H1 (cell line): ENCODE data around the gene CCDC8. TPM values are rescaled to one million over a fixed set of nuclear protein-coding genes. Genes with fewer than 3 reads are reported as not detected.

ENCODE experiments used
- ATF3 ChIP-seq: IDR thresholded peaks from 2 replicates; pipeline ENCODE4 v1.6.1; 2011; ENCODE audit warnings: low read depth, mild to moderate bottlenecking, low read length; ENCODE audit not compliant: insufficient read depth
- CEBPB ChIP-seq: IDR thresholded peaks from 2 replicates; pipeline ENCODE4 v1.6.1; 2012; ENCODE audit warnings: low read depth, low read length
- CTBP2 ChIP-seq: IDR thresholded peaks from 2 replicates; pipeline ENCODE4 v1.7.0; 2011; ENCODE audit warnings: borderline replicate concordance, mild to moderate bottlenecking, moderate library complexity, mixed read lengths, low read length; ENCODE audit not compliant: insufficient read depth, insufficient read length
- CTCF ChIP-seq, 3 experiments: IDR thresholded peaks; 1 replicate in 2 of 3; 2 replicates in 1 of 3; pipeline versions ENCODE4 v1.5.1 to v1.6.1; 2011; ENCODE audit warnings: low read length in 3 of 3, mild to moderate bottlenecking in 3 of 3, inconsistent platforms in 2 of 3, low read depth in 1 of 3, moderate library complexity in 1 of 3; ENCODE audit not compliant: insufficient read depth in 1 of 3; ENCODE audit errors: control extremely low read depth in 1 of 3
- E2F6 ChIP-seq: IDR thresholded peaks from 2 replicates; pipeline ENCODE4 v1.6.1; 2012; ENCODE audit warnings: inconsistent platforms
- EGR1 ChIP-seq: IDR thresholded peaks from 2 replicates; pipeline ENCODE4 v1.6.1; 2011; ENCODE audit warnings: low read depth, low read length, borderline replicate concordance
- GABPA ChIP-seq: IDR thresholded peaks from 2 replicates; pipeline ENCODE4 v1.6.1; 2011; ENCODE audit warnings: mild to moderate bottlenecking, low read length, moderate library complexity, borderline replicate concordance; ENCODE audit not compliant: insufficient read depth
- GTF2F1 ChIP-seq: IDR thresholded peaks from 2 replicates; pipeline ENCODE4 v1.6.1; 2012; ENCODE audit warnings: low read depth, low read length, improper control_type of control experiment, borderline replicate concordance
- HDAC2 ChIP-seq, 2 experiments: fragments of 300-600 bp in 1 of 2; sonication (generic) in 1 of 2; IDR thresholded peaks; 2 replicates each; pipeline ENCODE4 v1.6.1; 2011 to 2012; ENCODE audit warnings: low read depth in 2 of 2, low read length in 2 of 2, mild to moderate bottlenecking in 2 of 2, moderate library complexity in 2 of 2, borderline replicate concordance in 1 of 2, inconsistent platforms in 1 of 2
- JUN ChIP-seq: IDR thresholded peaks from 2 replicates; pipeline ENCODE4 v1.6.1; 2011; ENCODE audit warnings: low read depth, mild to moderate bottlenecking, improper control_type of control experiment, low read length
- KDM5A ChIP-seq: fragments of 200-600 bp; IDR thresholded peaks from 2 replicates; pipeline ENCODE4 v1.7.1; 2012; ENCODE audit warnings: mild to moderate bottlenecking, low read length, inconsistent platforms, mixed read lengths
- RBBP5 ChIP-seq: IDR thresholded peaks from 2 replicates; pipeline ENCODE4 v1.7.1; 2012; ENCODE audit warnings: low read depth, mild to moderate bottlenecking, inconsistent platforms, low read length, moderate library complexity, borderline replicate concordance
- RXRA ChIP-seq: IDR thresholded peaks from 2 replicates; pipeline ENCODE4 v1.6.1; 2011; ENCODE audit warnings: low read depth, mild to moderate bottlenecking, low read length, moderate library complexity; ENCODE audit not compliant: insufficient read depth
- SIRT6 ChIP-seq: IDR thresholded peaks from one replicate; pipeline ENCODE4 v1.7.1; 2012; ENCODE audit warnings: low read length, inconsistent platforms
- SP2 ChIP-seq: IDR thresholded peaks from 2 replicates; pipeline ENCODE4 v1.6.1; 2012; ENCODE audit warnings: mild to moderate bottlenecking, low read length, inconsistent platforms
- SRF ChIP-seq: IDR thresholded peaks from 2 replicates; pipeline ENCODE4 v1.6.1; 2011; ENCODE audit warnings: mild to moderate bottlenecking, low read depth, low read length, moderate library complexity
- SUZ12 ChIP-seq: fragments of 200-600 bp; sonication (generic); IDR thresholded peaks from 2 replicates; pipeline ENCODE4 v1.6.1; 2012; ENCODE audit warnings: mild to moderate bottlenecking, inconsistent platforms, low read length, moderate library complexity, mixed read lengths
- USF2 ChIP-seq: IDR thresholded peaks from 2 replicates; pipeline ENCODE4 v1.6.1; 2011; ENCODE audit warnings: low read length, improper control_type of control experiment
- polyA plus RNA-seq, 7 experiments: library from polyadenylated mRNA; depleted of rRNA in 3 of 7; stranded (reverse) in 5 of 7; unstranded in 2 of 7; fragments of >200 nt in 5 of 7; fragments of 200-250 nt in 2 of 7; gene quantifications; 1 replicate in 5 of 7; 2 replicates in 1 of 7; 4 replicates in 1 of 7; pipeline versions ENCODE4 v1.2.1 to v1.2.3, GENCODE V29; 2011 to 2013; ENCODE audit warnings: missing spikeins in 2 of 7, mixed read lengths in 2 of 7
- total RNA-seq: library from RNA; stranded (reverse); fragmentation: NEBNext Ultra II Directional; extraction: Animal tissue kit (Norgen Biotek cat#: 25700); gene quantifications from 2 replicates; pipeline ENCODE4 v1.2.1, GENCODE V29; 2021

Gene CCDC8
- total and polyA plus RNA-seq, 2 of the 8 experiments (the other 6 are each of a cell fraction or from before 2014, with no cell fraction given), result 4.9 to 13.6 TPM

- peak; percentile 44 for TF ChIP-seq SP2
- 0 out of 2 replicates have a peak, but pooled peaks have one; percentile 28 for TF ChIP-seq RBBP5
- TF ChIP-seq EGR1, result 0 out of 2 replicates have a peak, but pooled peaks have one; percentile 2
- TF ChIP-seq GTF2F1, result no peak
- TF ChIP-seq USF2, result no peak
- no peak for TF ChIP-seq JUN
- no peak for TF ChIP-seq SIRT6
- TF ChIP-seq RXRA, result no peak
- TF ChIP-seq E2F6, result peak; percentile 24; the same call in 1 of the 2 replicates
- TF ChIP-seq SUZ12, result no peak
- no peak for TF ChIP-seq SRF
- no peak for TF ChIP-seq CTCF (IDR thresholded peaks at IDR 0.05; ENCODE audit: control extremely low read depth in 1 of 3, insufficient read depth in 1 of 3, low read depth in 1 of 3, low read length in 3 of 3)
- no peak for TF ChIP-seq HDAC2 (IDR thresholded peaks at IDR 0.05; ENCODE audit: borderline replicate concordance in 1 of 2, low read depth in 2 of 2, low read length in 2 of 2)
- TF ChIP-seq CEBPB, result no peak
- no peak for TF ChIP-seq ATF3
- TF ChIP-seq CTBP2, result peak; percentile 77
- no peak for TF ChIP-seq KDM5A
- no peak for TF ChIP-seq GABPA
Observed at GRCh38 chr19:46413262-46414031, at the start of gene CCDC8 (continued).
